HepG2 (cell line): Measurements from ENCODE around the gene CORO7. TPM values are rescaled to one million over a fixed set of nuclear protein-coding genes. Genes with fewer than 3 reads are reported as not detected.
A peak's percentile ranks its signal among the peaks of the same experiment; 100 is the strongest.

Experiments used
- KDM3A ChIP-seq: IDR thresholded peaks from 2 replicates; pipeline ENCODE4 v1.6.1; 2018; ENCODE audit warnings: low read depth, missing compliant biosample characterization
- NFIB ChIP-seq: sonication (generic); formaldehyde crosslinking; IDR thresholded peaks from 2 replicates; pipeline ENCODE4 v1.9.0; 2021; ENCODE audit warnings: missing genetic modification reagents, mild to moderate bottlenecking, borderline replicate concordance
- ZNF234 ChIP-seq: sonication (generic); formaldehyde crosslinking; conservative IDR thresholded peaks from 2 replicates; pipeline ENCODE4 v1.5.1; 2020; ENCODE audit warnings: mild to moderate bottlenecking, missing genetic modification reagents
- ZNF550 ChIP-seq: sonication (generic); formaldehyde crosslinking; IDR thresholded peaks from 2 replicates; pipeline ENCODE4 v1.4.0; 2020; ENCODE audit warnings: mild to moderate bottlenecking, missing genetic modification reagents, borderline replicate concordance
- ZSCAN31 ChIP-seq: sonication (generic); formaldehyde crosslinking; IDR thresholded peaks from 2 replicates; pipeline ENCODE4 v1.5.0; 2020; ENCODE audit warnings: low read depth, mild to moderate bottlenecking, missing genetic modification reagents
- polyA plus RNA-seq, 8 experiments: library from polyadenylated mRNA; depleted of rRNA in 3 of 8; stranded (reverse) in 7 of 8; unstranded in 1 of 8; fragments of >200 nt; fragmentation: Illumina TruSeq in 4 of 8; extraction: Trizol in 4 of 8; gene quantifications; 2 replicates each; pipeline versions ENCODE4 v1.2.1 to v1.2.3, GENCODE V29; 2011 to 2016; ENCODE audit warnings: low read depth in 4 of 8, missing spikeins in 1 of 8, mixed read lengths in 1 of 8; ENCODE audit not compliant: insufficient read depth in 1 of 8
- total RNA-seq, 5 experiments: library from RNA; depleted of rRNA; stranded (reverse); fragments of >200 nt; fragmentation: Illumina TruSeq; extraction: Trizol; gene quantifications; 2 replicates each; pipeline ENCODE4 v1.2.3, GENCODE V29; 2016; ENCODE audit warnings: low read depth in 1 of 5
- TF ChIP-seq, protein P1 (sequence below): sonication (generic); formaldehyde crosslinking; IDR thresholded peaks from 2 replicates; pipeline ENCODE4 v1.5.0; 2020; ENCODE audit warnings: mild to moderate bottlenecking, missing genetic modification reagents
- TF ChIP-seq, protein P2 (sequence below): sonication (generic); formaldehyde crosslinking; IDR thresholded peaks from 2 replicates; pipeline ENCODE4 v1.5.0; 2020; ENCODE audit warnings: mild to moderate bottlenecking, missing genetic modification reagents, borderline replicate concordance
- TF ChIP-seq, protein P3 (sequence below): sonication (generic); formaldehyde crosslinking; IDR thresholded peaks from 2 replicates; pipeline ENCODE4 v1.4.0; 2020; ENCODE audit warnings: missing genetic modification reagents
- TF ChIP-seq, protein P4 (sequence below): sonication (generic); formaldehyde crosslinking; IDR thresholded peaks from 2 replicates; pipeline ENCODE4 v1.4.0; 2020; ENCODE audit warnings: missing genetic modification reagents
- TF ChIP-seq, protein P5 (sequence below): sonication (generic); formaldehyde crosslinking; IDR thresholded peaks from 2 replicates; pipeline ENCODE4 v1.4.0; 2020; ENCODE audit warnings: mild to moderate bottlenecking, missing genetic modification reagents
- TF ChIP-seq, protein P6 (sequence below): sonication (generic); formaldehyde crosslinking; IDR thresholded peaks from 2 replicates; pipeline ENCODE4 v1.4.0; 2020; ENCODE audit warnings: mild to moderate bottlenecking, missing genetic modification reagents
- TF ChIP-seq, protein P7 (sequence below): sonication (generic); formaldehyde crosslinking; IDR thresholded peaks from 2 replicates; pipeline ENCODE4 v1.4.0; 2020; ENCODE audit warnings: low read depth, mild to moderate bottlenecking, missing genetic modification reagents

CORO7 gene
- total and polyA plus RNA-seq, 2 of the 13 experiments (the other 11 are each of a cell fraction or from before 2014, with no cell fraction given), result 9.9 to 14.3 TPM

DNA sequence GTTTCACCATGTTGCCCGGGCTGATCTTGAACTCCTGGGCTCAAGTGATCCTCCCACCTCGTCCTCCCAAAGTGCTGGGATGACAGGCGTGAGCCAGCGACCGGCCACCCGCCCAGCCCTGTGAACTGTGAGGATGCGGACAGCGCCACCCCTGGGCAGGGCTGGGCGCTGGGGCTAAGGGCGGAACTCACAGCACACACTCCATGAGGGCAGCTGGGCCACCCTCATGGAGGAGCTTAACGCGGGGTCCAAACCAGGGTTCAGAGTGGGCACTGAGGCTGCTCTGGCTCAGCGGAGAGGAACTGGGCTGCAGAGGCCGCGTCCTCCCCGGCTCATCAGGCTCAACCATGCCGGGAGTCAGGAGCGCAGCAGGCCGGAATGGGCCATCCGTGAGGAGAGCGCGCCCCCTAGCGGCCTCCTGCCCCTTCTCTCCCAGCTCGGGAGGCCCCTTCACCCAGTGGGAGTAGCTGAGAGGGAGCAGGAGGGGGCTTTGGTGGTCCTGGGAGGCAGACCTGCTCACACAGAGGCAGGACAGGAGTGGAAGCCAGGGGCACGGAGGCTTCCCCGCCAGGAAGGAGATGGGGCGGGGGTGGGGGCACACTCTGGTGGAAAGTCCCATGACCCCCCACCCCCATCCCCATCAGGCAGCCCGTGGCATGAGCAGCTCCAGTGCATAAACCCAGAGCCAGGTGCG, 13.8 kb downstream of the CORO7 start (continued):
- TF ChIP-seq, protein P1, sequence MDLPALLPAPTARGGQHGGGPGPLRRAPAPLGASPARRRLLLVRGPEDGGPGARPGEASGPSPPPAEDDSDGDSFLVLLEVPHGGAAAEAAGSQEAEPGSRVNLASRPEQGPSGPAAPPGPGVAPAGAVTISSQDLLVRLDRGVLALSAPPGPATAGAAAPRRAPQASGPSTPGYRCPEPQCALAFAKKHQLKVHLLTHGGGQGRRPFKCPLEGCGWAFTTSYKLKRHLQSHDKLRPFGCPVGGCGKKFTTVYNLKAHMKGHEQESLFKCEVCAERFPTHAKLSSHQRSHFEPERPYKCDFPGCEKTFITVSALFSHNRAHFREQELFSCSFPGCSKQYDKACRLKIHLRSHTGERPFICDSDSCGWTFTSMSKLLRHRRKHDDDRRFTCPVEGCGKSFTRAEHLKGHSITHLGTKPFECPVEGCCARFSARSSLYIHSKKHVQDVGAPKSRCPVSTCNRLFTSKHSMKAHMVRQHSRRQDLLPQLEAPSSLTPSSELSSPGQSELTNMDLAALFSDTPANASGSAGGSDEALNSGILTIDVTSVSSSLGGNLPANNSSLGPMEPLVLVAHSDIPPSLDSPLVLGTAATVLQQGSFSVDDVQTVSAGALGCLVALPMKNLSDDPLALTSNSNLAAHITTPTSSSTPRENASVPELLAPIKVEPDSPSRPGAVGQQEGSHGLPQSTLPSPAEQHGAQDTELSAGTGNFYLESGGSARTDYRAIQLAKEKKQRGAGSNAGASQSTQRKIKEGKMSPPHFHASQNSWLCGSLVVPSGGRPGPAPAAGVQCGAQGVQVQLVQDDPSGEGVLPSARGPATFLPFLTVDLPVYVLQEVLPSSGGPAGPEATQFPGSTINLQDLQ, result no peak
- TF ChIP-seq, protein P2, sequence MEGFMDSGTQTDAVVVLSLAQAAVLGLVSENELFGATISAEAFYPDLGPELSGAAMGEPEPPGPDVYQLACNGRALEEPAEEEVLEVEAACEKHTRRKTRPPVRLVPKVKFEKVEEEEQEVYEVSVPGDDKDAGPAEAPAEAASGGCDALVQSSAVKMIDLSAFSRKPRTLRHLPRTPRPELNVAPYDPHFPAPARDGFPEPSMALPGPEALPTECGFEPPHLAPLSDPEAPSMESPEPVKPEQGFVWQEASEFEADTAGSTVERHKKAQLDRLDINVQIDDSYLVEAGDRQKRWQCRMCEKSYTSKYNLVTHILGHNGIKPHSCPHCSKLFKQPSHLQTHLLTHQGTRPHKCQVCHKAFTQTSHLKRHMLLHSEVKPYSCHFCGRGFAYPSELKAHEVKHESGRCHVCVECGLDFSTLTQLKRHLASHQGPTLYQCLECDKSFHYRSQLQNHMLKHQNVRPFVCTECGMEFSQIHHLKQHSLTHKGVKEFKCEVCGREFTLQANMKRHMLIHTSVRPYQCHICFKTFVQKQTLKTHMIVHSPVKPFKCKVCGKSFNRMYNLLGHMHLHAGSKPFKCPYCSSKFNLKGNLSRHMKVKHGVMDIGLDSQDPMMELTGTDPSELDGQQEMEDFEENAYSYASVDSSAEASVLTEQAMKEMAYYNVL (CRISPR knock-in tag), result no peak
- TF ChIP-seq, protein P3, sequence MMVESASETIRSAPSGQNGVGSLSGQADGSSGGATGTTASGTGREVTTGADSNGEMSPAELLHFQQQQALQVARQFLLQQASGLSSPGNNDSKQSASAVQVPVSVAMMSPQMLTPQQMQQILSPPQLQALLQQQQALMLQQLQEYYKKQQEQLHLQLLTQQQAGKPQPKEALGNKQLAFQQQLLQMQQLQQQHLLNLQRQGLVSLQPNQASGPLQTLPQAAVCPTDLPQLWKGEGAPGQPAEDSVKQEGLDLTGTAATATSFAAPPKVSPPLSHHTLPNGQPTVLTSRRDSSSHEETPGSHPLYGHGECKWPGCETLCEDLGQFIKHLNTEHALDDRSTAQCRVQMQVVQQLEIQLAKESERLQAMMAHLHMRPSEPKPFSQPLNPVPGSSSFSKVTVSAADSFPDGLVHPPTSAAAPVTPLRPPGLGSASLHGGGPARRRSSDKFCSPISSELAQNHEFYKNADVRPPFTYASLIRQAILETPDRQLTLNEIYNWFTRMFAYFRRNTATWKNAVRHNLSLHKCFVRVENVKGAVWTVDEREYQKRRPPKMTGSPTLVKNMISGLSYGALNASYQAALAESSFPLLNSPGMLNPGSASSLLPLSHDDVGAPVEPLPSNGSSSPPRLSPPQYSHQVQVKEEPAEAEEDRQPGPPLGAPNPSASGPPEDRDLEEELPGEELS (CRISPR knock-in tag), result no peak
- TF ChIP-seq KDM3A (CRISPR knock-in tag), result peak; percentile 80
- no peak for TF ChIP-seq ZSCAN31
- TF ChIP-seq, protein P4, sequence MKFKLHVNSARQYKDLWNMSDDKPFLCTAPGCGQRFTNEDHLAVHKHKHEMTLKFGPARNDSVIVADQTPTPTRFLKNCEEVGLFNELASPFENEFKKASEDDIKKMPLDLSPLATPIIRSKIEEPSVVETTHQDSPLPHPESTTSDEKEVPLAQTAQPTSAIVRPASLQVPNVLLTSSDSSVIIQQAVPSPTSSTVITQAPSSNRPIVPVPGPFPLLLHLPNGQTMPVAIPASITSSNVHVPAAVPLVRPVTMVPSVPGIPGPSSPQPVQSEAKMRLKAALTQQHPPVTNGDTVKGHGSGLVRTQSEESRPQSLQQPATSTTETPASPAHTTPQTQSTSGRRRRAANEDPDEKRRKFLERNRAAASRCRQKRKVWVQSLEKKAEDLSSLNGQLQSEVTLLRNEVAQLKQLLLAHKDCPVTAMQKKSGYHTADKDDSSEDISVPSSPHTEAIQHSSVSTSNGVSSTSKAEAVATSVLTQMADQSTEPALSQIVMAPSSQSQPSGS (CRISPR knock-in tag), result no peak
- TF ChIP-seq, protein P5, sequence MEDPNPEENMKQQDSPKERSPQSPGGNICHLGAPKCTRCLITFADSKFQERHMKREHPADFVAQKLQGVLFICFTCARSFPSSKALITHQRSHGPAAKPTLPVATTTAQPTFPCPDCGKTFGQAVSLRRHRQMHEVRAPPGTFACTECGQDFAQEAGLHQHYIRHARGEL (CRISPR knock-in tag), result no peak
- no peak for TF ChIP-seq ZNF234
- no peak for TF ChIP-seq ZNF550
- no peak for TF ChIP-seq NFIB (CRISPR knock-in tag)
- TF ChIP-seq, protein P6, sequence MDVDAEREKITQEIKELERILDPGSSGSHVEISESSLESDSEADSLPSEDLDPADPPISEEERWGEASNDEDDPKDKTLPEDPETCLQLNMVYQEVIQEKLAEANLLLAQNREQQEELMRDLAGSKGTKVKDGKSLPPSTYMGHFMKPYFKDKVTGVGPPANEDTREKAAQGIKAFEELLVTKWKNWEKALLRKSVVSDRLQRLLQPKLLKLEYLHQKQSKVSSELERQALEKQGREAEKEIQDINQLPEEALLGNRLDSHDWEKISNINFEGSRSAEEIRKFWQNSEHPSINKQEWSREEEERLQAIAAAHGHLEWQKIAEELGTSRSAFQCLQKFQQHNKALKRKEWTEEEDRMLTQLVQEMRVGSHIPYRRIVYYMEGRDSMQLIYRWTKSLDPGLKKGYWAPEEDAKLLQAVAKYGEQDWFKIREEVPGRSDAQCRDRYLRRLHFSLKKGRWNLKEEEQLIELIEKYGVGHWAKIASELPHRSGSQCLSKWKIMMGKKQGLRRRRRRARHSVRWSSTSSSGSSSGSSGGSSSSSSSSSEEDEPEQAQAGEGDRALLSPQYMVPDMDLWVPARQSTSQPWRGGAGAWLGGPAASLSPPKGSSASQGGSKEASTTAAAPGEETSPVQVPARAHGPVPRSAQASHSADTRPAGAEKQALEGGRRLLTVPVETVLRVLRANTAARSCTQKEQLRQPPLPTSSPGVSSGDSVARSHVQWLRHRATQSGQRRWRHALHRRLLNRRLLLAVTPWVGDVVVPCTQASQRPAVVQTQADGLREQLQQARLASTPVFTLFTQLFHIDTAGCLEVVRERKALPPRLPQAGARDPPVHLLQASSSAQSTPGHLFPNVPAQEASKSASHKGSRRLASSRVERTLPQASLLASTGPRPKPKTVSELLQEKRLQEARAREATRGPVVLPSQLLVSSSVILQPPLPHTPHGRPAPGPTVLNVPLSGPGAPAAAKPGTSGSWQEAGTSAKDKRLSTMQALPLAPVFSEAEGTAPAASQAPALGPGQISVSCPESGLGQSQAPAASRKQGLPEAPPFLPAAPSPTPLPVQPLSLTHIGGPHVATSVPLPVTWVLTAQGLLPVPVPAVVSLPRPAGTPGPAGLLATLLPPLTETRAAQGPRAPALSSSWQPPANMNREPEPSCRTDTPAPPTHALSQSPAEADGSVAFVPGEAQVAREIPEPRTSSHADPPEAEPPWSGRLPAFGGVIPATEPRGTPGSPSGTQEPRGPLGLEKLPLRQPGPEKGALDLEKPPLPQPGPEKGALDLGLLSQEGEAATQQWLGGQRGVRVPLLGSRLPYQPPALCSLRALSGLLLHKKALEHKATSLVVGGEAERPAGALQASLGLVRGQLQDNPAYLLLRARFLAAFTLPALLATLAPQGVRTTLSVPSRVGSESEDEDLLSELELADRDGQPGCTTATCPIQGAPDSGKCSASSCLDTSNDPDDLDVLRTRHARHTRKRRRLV, result no peak
- TF ChIP-seq, protein P7, sequence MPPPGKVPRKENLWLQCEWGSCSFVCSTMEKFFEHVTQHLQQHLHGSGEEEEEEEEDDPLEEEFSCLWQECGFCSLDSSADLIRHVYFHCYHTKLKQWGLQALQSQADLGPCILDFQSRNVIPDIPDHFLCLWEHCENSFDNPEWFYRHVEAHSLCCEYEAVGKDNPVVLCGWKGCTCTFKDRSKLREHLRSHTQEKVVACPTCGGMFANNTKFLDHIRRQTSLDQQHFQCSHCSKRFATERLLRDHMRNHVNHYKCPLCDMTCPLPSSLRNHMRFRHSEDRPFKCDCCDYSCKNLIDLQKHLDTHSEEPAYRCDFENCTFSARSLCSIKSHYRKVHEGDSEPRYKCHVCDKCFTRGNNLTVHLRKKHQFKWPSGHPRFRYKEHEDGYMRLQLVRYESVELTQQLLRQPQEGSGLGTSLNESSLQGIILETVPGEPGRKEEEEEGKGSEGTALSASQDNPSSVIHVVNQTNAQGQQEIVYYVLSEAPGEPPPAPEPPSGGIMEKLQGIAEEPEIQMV, result peak; percentile 54; the same call in 1 of the 2 replicates
